Lung (tissue), 12 donors: ENCODE measurements around the gene PLEKHA6. TPM values are rescaled to one million over a fixed set of nuclear protein-coding genes. Genes with fewer than 3 reads are reported as not detected.

ENCODE experiments used
- ATAC-seq: fragments of 200-7000 bp; cut with Tn5 transposase; one replicate; pipeline ENCODE4 v1.9.1; 2020; ENCODE audit warnings: moderate number of reproducible peaks; ENCODE audit not compliant: insufficient read depth, low FRiP score
- DNase-seq, 3 donors: peaks; one replicate each; pipeline ENCODE4 v3.0.0-alpha.2; 2013 to 2017
- H3K27ac ChIP-seq, 2 donors: one replicate each; pipeline ENCODE4 v1.5.1; 2013; ENCODE audit warnings: mild to moderate bottlenecking in 2 of 2, moderate library complexity in 2 of 2, control low read depth in 1 of 2, inconsistent platforms in 1 of 2, low read depth in 1 of 2, low read length in 1 of 2
- H3K27me3 ChIP-seq, 3 donors: one replicate each; pipeline ENCODE4 v1.5.1; 2013; ENCODE audit warnings: low read length in 2 of 3; ENCODE audit not compliant: control insufficient read depth in 3 of 3, insufficient read depth in 3 of 3
- H3K36me3 ChIP-seq, 4 donors: one replicate each; pipeline ENCODE4 v1.5.1; 2013; ENCODE audit warnings: low read length in 4 of 4, mild to moderate bottlenecking in 1 of 4, moderate library complexity in 1 of 4; ENCODE audit not compliant: control insufficient read depth in 4 of 4, insufficient read depth in 4 of 4
- H3K4me1 ChIP-seq, 5 donors: one replicate each; pipeline ENCODE4 v1.5.1; 2013; ENCODE audit warnings: low read length in 5 of 5, mild to moderate bottlenecking in 2 of 5, moderate library complexity in 1 of 5; ENCODE audit not compliant: control insufficient read depth in 5 of 5, insufficient read depth in 5 of 5
- H3K4me3 ChIP-seq: one replicate; pipeline ENCODE4 v1.5.1; 2013; ENCODE audit warnings: mild to moderate bottlenecking, control low read depth, moderate library complexity
- H3K9ac ChIP-seq, 2 donors: one replicate each; pipeline ENCODE4 v1.5.1; 2013; ENCODE audit warnings: low read length in 2 of 2, control low read depth in 1 of 2; ENCODE audit not compliant: insufficient read depth in 1 of 2
- H3K9me3 ChIP-seq, 4 donors: one replicate each; pipeline ENCODE4 v1.5.1; 2013; ENCODE audit warnings: low read length in 3 of 4, mild to moderate bottlenecking in 1 of 4, moderate library complexity in 1 of 4; ENCODE audit not compliant: control insufficient read depth in 4 of 4, insufficient read depth in 3 of 4
- WGBS, 2 donors: extraction: QIAGEN DNeasy Blood & Tissue Kit; methylation state at CpG; one replicate each; pipeline ENCODE4 v1.1.7; 2013; 5-methylcytosine and 5-hydroxymethylcytosine counted together
- polyA plus RNA-seq, 2 donors: library from polyadenylated mRNA; stranded (reverse); fragments of 200-250 nt; gene quantifications; one replicate each; pipeline ENCODE4 v1.2.1, GENCODE V29; 2013
- total RNA-seq, 2 donors: library from RNA; depleted of rRNA in 1 of 2; stranded (reverse); fragments of >200 nt in 1 of 2; gene quantifications; one replicate each; pipeline ENCODE4 v1.2.1, GENCODE V29; 2014 to 2021
- TF ChIP-seq, protein P1 (sequence below): IDR thresholded peaks from 2 replicates; pipeline ENCODE4 v1.5.1; 2012; ENCODE audit warnings: mild to moderate bottlenecking; ENCODE audit errors: control extremely low read depth, extremely low read depth
- donor health status: control.
- donor health status: control.
- donor health status: Bipolar disorder and iron deficiency.
- donor health status: healthy.
- donor health status: DM: yes; HTN: yes; CAD: no.

Gene PLEKHA6
- total and polyA plus RNA-seq, 4 donors, result 0.88 to 10.5 (median 3.3) TPM

DNA sequence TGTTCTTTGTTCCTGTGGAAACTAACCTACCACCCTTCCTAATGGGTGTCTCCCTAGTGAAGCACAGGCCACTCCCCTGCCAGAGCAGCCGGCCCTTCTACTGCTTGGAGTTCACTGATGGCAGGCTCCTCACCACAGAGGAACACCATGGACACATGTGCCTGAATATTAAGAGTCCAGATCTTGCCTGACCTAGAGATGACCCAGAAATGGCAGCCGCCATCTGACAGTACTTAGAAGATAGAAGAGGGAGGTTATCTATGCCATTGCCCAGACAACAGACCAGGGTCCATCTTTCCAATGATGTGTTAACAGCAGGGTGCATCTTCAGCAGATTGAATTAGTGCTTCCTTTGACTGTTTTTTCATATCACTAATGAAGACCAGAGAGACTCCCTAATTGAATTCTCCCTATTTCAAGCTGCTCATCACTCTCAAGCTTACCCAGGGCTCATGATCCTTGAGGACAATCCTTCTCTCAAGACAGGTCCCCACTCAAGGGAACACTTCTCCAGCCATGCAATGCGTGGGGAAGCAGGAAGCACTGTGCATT is 59.8 kb downstream of the PLEKHA6 start:
- Histone ChIP-seq H3K9me3 (no peaks in the 10 kb centered on the region), H3K4me1 (peaks cover 4 to 35% (median 10%) of the 10 kb centered on the region in 5 donors), H3K4me3 (no peak overlapping the region), H3K27ac (no peak overlapping the region), H3K9ac (no peak overlapping the region), H3K27me3 (no peaks in the 10 kb centered on the region), H3K36me3 (no peaks in the 10 kb centered on the region)
- no peak for DNase-seq
- ATAC-seq, result no peak
- TF ChIP-seq, protein P1, sequence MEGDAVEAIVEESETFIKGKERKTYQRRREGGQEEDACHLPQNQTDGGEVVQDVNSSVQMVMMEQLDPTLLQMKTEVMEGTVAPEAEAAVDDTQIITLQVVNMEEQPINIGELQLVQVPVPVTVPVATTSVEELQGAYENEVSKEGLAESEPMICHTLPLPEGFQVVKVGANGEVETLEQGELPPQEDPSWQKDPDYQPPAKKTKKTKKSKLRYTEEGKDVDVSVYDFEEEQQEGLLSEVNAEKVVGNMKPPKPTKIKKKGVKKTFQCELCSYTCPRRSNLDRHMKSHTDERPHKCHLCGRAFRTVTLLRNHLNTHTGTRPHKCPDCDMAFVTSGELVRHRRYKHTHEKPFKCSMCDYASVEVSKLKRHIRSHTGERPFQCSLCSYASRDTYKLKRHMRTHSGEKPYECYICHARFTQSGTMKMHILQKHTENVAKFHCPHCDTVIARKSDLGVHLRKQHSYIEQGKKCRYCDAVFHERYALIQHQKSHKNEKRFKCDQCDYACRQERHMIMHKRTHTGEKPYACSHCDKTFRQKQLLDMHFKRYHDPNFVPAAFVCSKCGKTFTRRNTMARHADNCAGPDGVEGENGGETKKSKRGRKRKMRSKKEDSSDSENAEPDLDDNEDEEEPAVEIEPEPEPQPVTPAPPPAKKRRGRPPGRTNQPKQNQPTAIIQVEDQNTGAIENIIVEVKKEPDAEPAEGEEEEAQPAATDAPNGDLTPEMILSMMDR, result no peak
- WGBS, 2 donors, result 66 to 95% methylated on average over 3 of the region's 3 CpGs

DNA sequence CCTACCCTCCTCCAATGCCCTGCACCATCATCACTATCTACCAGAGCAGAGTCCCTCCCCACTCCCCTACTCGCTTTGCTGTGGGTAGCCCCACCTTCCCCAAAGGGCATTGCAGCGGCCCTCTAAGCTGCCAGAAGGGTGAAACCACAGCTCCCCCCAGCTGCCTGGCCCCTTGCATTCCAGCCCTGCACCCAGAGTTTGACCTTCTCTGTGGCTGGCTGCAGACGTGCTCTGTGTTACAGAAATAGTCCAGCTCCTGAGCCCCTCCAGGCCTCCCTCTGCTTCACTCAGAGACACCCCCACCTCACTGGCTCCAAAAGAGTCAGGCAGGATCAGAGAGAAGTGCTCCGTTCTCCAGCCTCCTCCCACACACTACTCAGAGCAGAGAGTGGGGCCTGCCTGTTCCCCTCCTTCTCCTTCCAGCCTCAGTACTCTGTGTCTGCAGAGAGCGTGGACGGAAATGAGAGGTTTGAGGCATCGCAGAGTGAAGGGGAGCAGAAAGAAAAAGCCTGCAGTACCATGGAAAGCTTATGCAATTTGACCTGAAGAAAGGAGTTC is 63.2 kb downstream of the PLEKHA6 start:
- Histone ChIP-seq H3K27ac (no peak overlapping the region), H3K9me3 (no peaks in the 10 kb centered on the region), H3K4me1 (peaks cover 4 to 58% (median 10%) of the 10 kb centered on the region in 5 donors), H3K36me3 (no peaks in the 10 kb centered on the region), H3K4me3 (no peak overlapping the region), H3K27me3 (no peaks in the 10 kb centered on the region), H3K9ac (no peak overlapping the region)
- ATAC-seq (peak; percentile 22), DNase-seq (peak; percentile 75 to 79 (median 78))
- WGBS, 2 donors, result 25 to 42% methylated on average over 7 of the region's 7 CpGs
- TF ChIP-seq, protein P1, result no peak

DNA sequence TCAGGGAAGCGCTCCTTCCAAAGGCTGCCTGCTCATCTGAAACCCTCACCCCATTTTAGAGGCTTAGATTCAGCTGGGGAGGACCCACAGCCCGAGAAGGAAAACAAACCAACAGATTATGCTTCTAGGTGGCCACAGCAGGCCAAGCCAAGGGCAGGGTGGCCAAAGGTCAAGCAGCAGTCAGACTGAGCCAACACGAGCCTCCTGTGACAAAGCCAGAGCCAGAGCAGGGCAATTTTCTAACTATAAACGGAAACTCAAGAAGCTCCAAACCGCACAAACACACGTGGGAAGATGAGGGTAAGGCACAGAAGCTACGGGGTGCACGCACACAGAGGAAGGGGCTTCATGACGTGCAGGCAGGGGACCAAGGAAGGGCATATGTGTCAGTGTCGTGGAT is 64.1 kb downstream of the PLEKHA6 start:
- H3K4me3 ChIP-seq, result no peak overlapping the region
- H3K4me1 ChIP-seq, result peaks cover 4 to 53% (median 10%) of the 10 kb centered on the region in 5 donors
- ATAC-seq (no peak), DNase-seq (no peak)
- no peaks in the 10 kb centered on the region for H3K9me3 ChIP-seq
- no peaks in the 10 kb centered on the region for H3K36me3 ChIP-seq
- H3K9ac ChIP-seq, result no peak overlapping the region
- peak overlapping the region in 1 of 2 donors; percentile 60 for H3K27ac ChIP-seq
- 66 to 67% methylated on average over 10 of the region's 10 CpGs for WGBS, 2 donors
- TF ChIP-seq, protein P1, result no peak
- H3K27me3 ChIP-seq, result no peaks in the 10 kb centered on the region
